ENCODE results near the gene RIIAD1. TPM values are rescaled to one million over a fixed set of nuclear protein-coding genes. Genes with fewer than 3 reads are reported as not detected.
"Not testable (repeated sequence)": the region's sequence is repeated elsewhere in the genome, so short reads cannot be mapped to it uniquely, and the experiment has no call there.

The RIIAD1 gene
- total RNA-seq, 1 experiment from 2014 or later, result not detected

GRCh38 chr1:151681923-151682322 is 39.4 kb upstream of the RIIAD1 start:
- H3K9me3 Mint-ChIP-seq, result no peaks in the 10 kb centered on the region
- DNase-seq (ENCODE audit: low spot score), result no peak
- TF ChIP-seq ATF3 (CRISPR knock-in tag; conservative IDR thresholded peaks at IDR 0.05) (no peak), E2F1 (CRISPR knock-in tag; IDR thresholded peaks at IDR 0.05) (no peak), ZNF121 (CRISPR knock-in tag; IDR thresholded peaks at IDR 0.05) (no peak), NFE2L1 (CRISPR knock-in tag; IDR thresholded peaks at IDR 0.05) (no peak), SOX15 (CRISPR knock-in tag; IDR thresholded peaks at IDR 0.05) (no peak), ZNF232 (CRISPR knock-in tag; IDR thresholded peaks at IDR 0.05) (no peak), PRRX2 (CRISPR knock-in tag; IDR thresholded peaks at IDR 0.05) (no peak), RORB (CRISPR knock-in tag; IDR thresholded peaks at IDR 0.05) (no peak), OVOL2 (CRISPR knock-in tag; IDR thresholded peaks at IDR 0.05; ENCODE audit: borderline replicate concordance) (no peak)
- H3K27me3 Mint-ChIP-seq (ENCODE audit: low read depth), result no peaks in the 10 kb centered on the region
- H3K4me3 Mint-ChIP-seq, result no peak overlapping the region
- ATAC-seq, result no peak
- no peaks in the 10 kb centered on the region for H3K4me1 Mint-ChIP-seq
- H3K27ac Mint-ChIP-seq, result no peak overlapping the region
- CTCF ChIA-PET, result interaction anchor here (0.6 to 1.0 kb wide), 2 partner anchors 11 to 70 kb away, joined by 3 read pairs; partner anchors contain the start of gene SNX27
- peaks cover 14% of the 10 kb centered on the region; the same call in 1 of the 2 replicates for H3K36me3 Mint-ChIP-seq
- POLR2A ChIA-PET, result interaction anchor here (0.5 kb wide), 1 partner anchor 412 kb away, joined by 3 read pairs; no protein-coding TSS in a partner anchor

- H3K4me3 Mint-ChIP-seq; DNase-seq (ENCODE audit: low spot score); H3K27me3 Mint-ChIP-seq (ENCODE audit: low read depth); POLR2A ChIA-PET; ATAC-seq; H3K9me3 Mint-ChIP-seq; H3K27ac Mint-ChIP-seq; CTCF ChIA-PET; H3K4me1 Mint-ChIP-seq: not testable (repeated sequence)
- H3K36me3 Mint-ChIP-seq, result peaks cover 14% of the 10 kb centered on the region; the same call in 1 of the 2 replicates
Observed at GRCh38 chr1:151682901-151683300, 38.4 kb upstream of the RIIAD1 start.

GRCh38 chr1:151684128-151684527 is 37.2 kb upstream of the RIIAD1 start:
- no peak for DNase-seq (ENCODE audit: low spot score)
- no peak for TF ChIP-seq OVOL2 (CRISPR knock-in tag; IDR thresholded peaks at IDR 0.05; ENCODE audit: borderline replicate concordance)
- no peak for TF ChIP-seq CREB1 (CRISPR knock-in tag; IDR thresholded peaks at IDR 0.05)
- no peak for TF ChIP-seq PREB (CRISPR knock-in tag; IDR thresholded peaks at IDR 0.05; ENCODE audit: borderline replicate concordance)
- no peaks in the 10 kb centered on the region for H3K27me3 Mint-ChIP-seq (ENCODE audit: low read depth)
- POLR2A ChIA-PET, result no interaction called here
- H3K9me3 Mint-ChIP-seq, result no peaks in the 10 kb centered on the region
- H3K4me1 Mint-ChIP-seq, result no peaks in the 10 kb centered on the region
- CTCF ChIA-PET, result interaction anchor here (1.0 kb wide), 1 partner anchor 31 kb away, joined by 3 read pairs; no protein-coding TSS in a partner anchor
- 0 out of 2 replicates have a peak, but pooled peaks cover 12% of the 10 kb centered on the region for H3K36me3 Mint-ChIP-seq
- no peak overlapping the region for H3K4me3 Mint-ChIP-seq
- no peak for ATAC-seq
- H3K27ac Mint-ChIP-seq, result no peak overlapping the region

- Mint-ChIP-seq H3K27ac (no peak overlapping the region), H3K36me3 (0 out of 2 replicates have a peak, but pooled peaks cover 10% of the 10 kb centered on the region), H3K9me3 (no peaks in the 10 kb centered on the region), H3K4me3 (no peak overlapping the region), H3K27me3 (ENCODE audit: low read depth) (no peaks in the 10 kb centered on the region), H3K4me1 (no peaks in the 10 kb centered on the region)
- POLR2A ChIA-PET, result no interaction called here
- ATAC-seq (no peak), DNase-seq (ENCODE audit: low spot score) (no peak)
- no peak for TF ChIP-seq MYBL2 (CRISPR knock-in tag; IDR thresholded peaks at IDR 0.05)
- no peak for TF ChIP-seq USF1 (CRISPR knock-in tag; IDR thresholded peaks at IDR 0.05)
- TF ChIP-seq GTF2I (CRISPR knock-in tag; conservative IDR thresholded peaks at IDR 0.05), result no peak
- no peak for TF ChIP-seq ATF1 (CRISPR knock-in tag; IDR thresholded peaks at IDR 0.05)
- CTCF ChIA-PET, result interaction anchor here (1.0 kb wide), 1 partner anchor 93 kb away, joined by 6 read pairs; no protein-coding TSS in a partner anchor
Observed at GRCh38 chr1:151686561-151686960, 34.8 kb upstream of the RIIAD1 start.
